ENCODE measurements around the gene TANGO2.

Gene TANGO2

GRCh38 chr22:20086763-20087162 is 65.9 kb downstream of the TANGO2 start:
- TF ChIP-seq CTCF (IDR thresholded peaks at IDR 0.05), result no peak

- no peak for TF ChIP-seq CTCF (IDR thresholded peaks at IDR 0.05)
Observed at GRCh38 chr22:20087319-20088262, 66.7 kb downstream of the TANGO2 start.

- TF ChIP-seq CTCF (IDR thresholded peaks at IDR 0.05), result no peak
Observed at GRCh38 chr22:20088263-20088648, 67.3 kb downstream of the TANGO2 start.

- no peak for TF ChIP-seq CTCF (IDR thresholded peaks at IDR 0.05)
Observed at GRCh38 chr22:20089226-20089976, 68.5 kb downstream of the TANGO2 start.

- no peak for TF ChIP-seq CTCF (IDR thresholded peaks at IDR 0.05)
Observed at GRCh38 chr22:20089977-20090729, 69.2 kb downstream of the TANGO2 start.

GRCh38 chr22:20090730-20091240 is 69.9 kb downstream of the TANGO2 start:
- TF ChIP-seq CTCF (IDR thresholded peaks at IDR 0.05), result no peak

Data from LNCAP (cell line).